ENCODE results near the gene FHAD1. TPM values are rescaled to one million over a fixed set of nuclear protein-coding genes. Genes with fewer than 3 reads are reported as not detected.

FHAD1 gene
- 1.7 TPM for total RNA-seq

GRCh38 chr1:15246960-15247614, at the start of gene FHAD1:
Gene FHAD1 (plus strand): TSS chr1:15247223. CDS start chr1:15251785, 4,562 bp downstream.
- peak; percentile 44 for DNase-seq (ENCODE audit: low spot score)

- no peak for DNase-seq (ENCODE audit: low spot score)
Measured at GRCh38 chr1:15197591-15198447, 49.2 kb upstream of the FHAD1 start.

- peak; percentile 70 for DNase-seq (ENCODE audit: low spot score)
Measured at GRCh38 chr1:15198684-15199083, 48.3 kb upstream of the FHAD1 start.

GRCh38 chr1:15201221-15201620, 45.8 kb upstream of the FHAD1 start:
- DNase-seq (ENCODE audit: low spot score): no peak

- DNase-seq (ENCODE audit: low spot score): peak; percentile 84
Measured at GRCh38 chr1:15201849-15202551, 45.0 kb upstream of the FHAD1 start.

- no peak for DNase-seq (ENCODE audit: low spot score)
Measured at GRCh38 chr1:15204931-15205330, 42.1 kb upstream of the FHAD1 start.

- no peak for DNase-seq (ENCODE audit: low spot score)
Measured at GRCh38 chr1:15205586-15206346, 41.3 kb upstream of the FHAD1 start.

- no peak for DNase-seq (ENCODE audit: low spot score)
Measured at GRCh38 chr1:15206418-15207030, 40.5 kb upstream of the FHAD1 start.

- DNase-seq (ENCODE audit: low spot score): no peak
Measured at GRCh38 chr1:15207031-15207828, 39.8 kb upstream of the FHAD1 start.

- no peak for DNase-seq (ENCODE audit: low spot score)
Measured at GRCh38 chr1:15207829-15208429, 39.1 kb upstream of the FHAD1 start.

GRCh38 chr1:15210651-15211375, 36.2 kb upstream of the FHAD1 start:
- DNase-seq (ENCODE audit: low spot score): no peak

GRCh38 chr1:15211424-15211823, 35.6 kb upstream of the FHAD1 start:
- no peak for DNase-seq (ENCODE audit: low spot score)

- DNase-seq (ENCODE audit: low spot score): no peak
Measured at GRCh38 chr1:15212216-15212953, 34.6 kb upstream of the FHAD1 start.

GRCh38 chr1:15212954-15213291, 34.1 kb upstream of the FHAD1 start:
- no peak for DNase-seq (ENCODE audit: low spot score)

- no peak for DNase-seq (ENCODE audit: low spot score)
Measured at GRCh38 chr1:15213341-15213821, 33.6 kb upstream of the FHAD1 start.

- DNase-seq (ENCODE audit: low spot score): peak; percentile 64
Measured at GRCh38 chr1:15214527-15214926, 32.5 kb upstream of the FHAD1 start.

GRCh38 chr1:15215116-15215515, 31.9 kb upstream of the FHAD1 start:
- peak; percentile 73 for DNase-seq (ENCODE audit: low spot score)

- DNase-seq (ENCODE audit: low spot score): no peak
Measured at GRCh38 chr1:15217654-15218053, 29.4 kb upstream of the FHAD1 start.
